DMS79 treated with DMSO at 0.1 percent for 48 hours (cell line): ENCODE data around the gene PYROXD2.
A peak's percentile ranks its signal among the peaks of the same experiment; 100 is the strongest.
"Not testable (repeated sequence)": the region's sequence is repeated elsewhere in the genome, so short reads cannot be mapped to it uniquely, and the experiment has no call there.

Experiments
- DNase-seq: peaks from one replicate; lab custom pipeline; 2025; lab: John Stamatoyannopoulos, UW

PYROXD2 gene

DNA sequence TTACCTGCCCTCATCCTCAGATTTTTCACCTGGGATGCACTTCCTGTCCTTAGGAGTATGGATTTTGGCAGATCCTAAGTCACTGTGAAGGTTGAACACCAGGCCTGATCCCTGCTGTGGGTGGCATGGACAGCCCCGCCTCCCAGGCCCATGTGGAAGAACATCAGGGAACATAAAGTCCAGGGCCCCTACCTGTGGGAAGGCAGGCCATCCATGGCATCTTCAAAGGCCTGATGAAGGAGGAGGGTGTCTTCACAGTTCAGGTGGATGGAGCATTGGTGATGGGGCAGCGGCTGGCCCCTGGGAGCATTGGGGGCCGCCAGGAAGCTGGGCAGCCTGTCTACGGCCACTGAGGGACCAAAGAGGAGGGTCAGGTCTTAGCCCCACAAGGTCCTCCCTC is 24.6 kb downstream of the PYROXD2 start:
- DNase-seq, result no peak

DNA sequence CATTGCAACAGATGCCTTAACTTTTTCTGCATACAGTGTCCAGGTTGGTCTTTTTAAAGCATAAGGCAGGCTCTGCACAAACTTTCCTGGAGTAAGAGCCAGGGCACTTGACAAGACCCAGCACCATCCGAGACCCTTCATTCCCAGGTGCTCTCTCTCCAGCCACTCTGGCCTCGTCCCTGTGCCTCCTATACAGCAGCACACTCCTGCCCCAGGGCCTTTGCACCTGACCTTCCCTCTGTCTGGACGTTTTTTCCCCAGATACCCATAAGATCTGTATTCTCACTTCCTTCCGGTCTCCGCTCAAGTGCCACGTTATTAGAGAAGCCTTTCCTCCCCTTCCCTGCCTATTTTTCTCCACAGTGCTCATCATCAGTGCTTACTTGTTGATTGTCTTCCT is 25.6 kb downstream of the PYROXD2 start:
- DNase-seq, result no peak

DNA sequence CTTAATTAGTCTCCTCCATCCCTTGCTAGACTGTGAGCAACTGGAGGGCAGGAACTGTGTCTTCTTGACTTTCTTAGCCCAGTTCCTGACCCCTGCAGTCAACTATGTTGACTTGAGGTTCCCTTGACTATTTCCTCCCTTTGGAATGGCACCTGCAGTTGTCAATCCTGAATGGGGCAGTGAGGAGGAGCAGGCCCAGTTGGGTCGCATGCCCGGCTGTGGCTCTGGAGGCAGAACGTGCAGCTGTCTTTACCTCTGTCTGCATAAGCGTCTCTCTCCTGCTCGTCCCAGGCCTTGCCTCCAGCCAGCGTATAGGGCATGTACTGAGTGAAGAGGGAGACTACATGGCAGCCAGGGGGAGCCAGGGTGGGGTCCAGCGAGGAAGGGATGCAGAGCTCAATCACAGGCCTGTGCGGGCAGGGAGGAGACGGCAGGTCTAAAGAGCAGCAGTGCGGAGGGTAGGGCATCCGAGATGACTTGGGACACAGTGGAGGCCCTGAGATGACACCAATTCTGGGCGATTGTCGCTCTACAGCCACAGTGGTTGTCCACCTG is 26.8 kb downstream of the PYROXD2 start:
- DNase-seq, result no peak

DNA sequence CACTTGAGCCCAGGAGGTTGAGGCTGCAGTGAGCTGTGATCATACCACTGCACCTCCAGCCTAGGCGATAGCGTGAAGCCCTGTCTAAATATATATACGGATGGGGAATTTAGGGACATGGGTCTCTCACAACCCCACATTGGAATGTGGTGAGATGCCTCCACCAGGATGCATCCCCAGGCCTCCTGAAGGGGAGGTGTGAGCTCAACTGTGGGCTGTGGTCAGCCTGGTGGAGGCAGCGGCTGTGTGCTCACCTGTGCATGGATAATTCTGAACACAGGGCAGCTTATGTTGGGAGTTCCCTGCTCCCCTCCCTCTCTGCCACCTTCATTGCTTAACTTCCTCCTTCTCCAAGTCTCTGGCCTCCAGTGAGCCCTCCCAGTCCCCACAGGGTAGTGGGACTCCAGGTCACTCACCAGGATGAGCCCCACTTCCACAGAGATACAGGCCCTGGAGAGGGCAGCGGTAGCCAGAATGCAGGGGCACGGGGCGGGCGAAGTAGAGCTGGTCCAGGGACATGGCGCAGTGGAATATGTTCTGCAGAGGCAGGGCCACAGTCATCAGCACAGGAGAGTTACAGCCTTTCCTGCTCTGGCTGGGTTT is 30.4 kb downstream of the PYROXD2 start:
- DNase-seq, result no peak

DNA sequence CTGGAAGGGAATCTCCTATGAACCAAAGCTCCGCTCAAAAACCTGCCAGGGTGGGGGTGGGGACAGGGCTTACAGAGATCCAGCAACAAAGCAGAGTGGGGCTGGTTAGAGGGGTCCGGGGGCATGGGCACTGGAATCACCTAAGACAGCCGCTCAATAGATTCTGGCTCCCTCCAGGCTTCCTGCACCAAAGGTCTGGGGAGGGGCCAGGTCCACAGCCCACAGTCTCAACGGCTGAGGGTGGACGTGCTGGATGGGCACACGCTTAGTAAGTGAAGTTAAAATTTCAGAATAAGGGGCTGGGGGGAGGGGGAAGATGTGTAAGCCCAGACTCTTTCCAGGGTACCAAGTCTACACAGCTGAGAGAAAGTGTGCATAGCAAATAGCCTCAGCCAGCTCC is 31.1 kb downstream of the PYROXD2 start:
- no peak for DNase-seq

DNA sequence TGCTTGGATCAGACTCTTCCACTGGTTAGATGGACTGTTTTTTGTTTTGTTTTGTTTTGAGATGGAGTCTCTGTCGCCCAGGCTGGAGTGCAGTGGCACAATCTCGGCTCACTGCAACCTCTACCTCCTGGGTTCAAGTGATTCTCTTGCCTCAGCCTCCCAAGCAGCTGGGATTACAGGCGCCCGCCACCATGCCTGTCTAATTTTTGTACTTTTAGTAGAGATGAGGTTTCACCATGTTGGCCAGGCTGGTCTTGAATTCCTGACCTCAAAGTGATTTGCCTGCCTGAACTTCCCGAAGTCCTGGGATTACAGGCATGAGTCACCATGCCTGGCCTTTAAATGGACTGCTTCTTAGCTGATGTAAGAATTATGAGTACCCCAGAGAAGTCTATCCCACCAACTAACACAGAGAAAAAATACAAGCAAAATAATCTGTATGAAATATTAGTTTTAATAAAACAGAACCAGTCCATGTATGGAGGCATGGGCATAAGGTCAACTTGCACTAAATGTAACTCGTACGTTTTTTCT is 31.8 kb downstream of the PYROXD2 start:
- not testable (repeated sequence) for DNase-seq

DNA sequence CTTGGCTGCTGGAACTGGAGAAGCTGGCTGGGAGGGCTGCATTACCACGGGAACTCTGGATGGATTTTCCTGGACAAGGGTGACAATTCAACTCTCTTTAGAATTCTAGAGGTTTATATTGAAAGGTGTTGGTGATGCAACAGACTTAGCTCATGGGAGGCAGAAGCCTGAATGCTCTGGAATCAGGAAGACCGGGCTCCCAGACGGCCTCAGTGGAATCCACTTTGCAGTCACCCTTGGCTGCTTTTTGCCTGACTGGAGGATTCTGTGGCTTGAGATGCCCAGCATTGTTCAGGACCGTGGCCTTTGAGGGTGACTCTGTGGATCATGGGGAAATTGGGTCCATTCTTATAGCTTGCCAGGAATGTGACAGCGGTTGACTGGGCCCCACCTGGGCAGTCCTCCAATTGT is 32.3 kb downstream of the PYROXD2 start:
- no peak for DNase-seq

DNA sequence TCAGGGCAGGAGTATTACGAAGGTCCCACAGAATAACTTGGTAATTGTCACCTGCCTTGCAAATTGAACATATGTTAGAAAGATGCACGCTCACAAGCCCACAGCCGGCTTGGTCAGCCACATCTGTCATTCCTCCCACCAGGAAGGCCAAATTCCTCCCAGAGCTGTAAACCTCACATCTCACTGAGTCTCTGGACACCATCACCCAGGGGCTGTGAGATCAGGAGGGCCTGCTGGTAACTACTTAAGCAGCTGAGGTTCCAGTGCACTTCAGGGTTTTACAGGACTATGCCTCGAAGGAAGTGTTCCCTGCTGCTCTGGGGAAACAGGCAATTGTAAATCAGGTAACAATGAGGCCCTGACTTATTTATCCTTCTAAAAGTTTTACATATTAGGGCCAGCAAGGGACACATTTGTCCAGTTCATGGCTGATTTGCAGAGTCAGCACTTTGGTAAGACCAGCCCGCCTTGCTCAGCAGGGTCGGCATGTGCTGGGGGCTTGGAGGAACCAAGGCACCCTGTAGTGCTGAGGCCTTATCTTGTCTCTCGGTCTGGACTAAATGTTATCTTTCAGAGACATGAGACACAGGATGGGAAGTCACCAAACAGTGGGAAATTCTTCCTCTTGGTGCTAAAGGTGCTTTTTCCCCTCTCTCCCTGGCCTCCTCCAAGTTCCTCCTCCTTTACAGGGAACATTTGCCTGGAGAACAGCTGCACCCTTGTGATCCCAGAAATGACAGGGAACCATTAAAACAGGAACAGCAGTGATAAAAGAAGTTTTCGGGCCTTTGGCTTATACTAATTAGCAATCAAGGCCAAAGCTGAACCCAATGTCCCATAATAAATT is 34.3 kb downstream of the PYROXD2 start:
- DNase-seq, result no peak

DNA sequence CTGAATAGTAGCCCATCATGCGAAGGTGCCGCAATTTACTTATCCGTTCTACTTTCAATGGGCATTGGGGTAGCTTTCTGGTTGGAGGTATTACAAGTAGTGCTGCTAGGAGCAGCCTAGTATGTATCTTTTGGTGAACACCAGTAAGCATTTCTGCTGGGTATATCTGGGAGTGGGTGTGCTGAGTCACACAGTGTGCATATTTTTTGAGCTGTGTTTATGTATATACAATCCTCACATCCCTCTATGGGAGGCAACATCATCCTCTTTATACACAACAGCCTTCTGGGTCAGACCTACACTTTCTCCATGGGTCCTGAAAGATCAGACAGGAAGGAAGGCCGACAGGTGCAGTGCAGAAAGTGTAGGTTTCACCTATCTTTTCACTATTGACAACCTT is 36.3 kb downstream of the PYROXD2 start:
- no peak for DNase-seq

DNA sequence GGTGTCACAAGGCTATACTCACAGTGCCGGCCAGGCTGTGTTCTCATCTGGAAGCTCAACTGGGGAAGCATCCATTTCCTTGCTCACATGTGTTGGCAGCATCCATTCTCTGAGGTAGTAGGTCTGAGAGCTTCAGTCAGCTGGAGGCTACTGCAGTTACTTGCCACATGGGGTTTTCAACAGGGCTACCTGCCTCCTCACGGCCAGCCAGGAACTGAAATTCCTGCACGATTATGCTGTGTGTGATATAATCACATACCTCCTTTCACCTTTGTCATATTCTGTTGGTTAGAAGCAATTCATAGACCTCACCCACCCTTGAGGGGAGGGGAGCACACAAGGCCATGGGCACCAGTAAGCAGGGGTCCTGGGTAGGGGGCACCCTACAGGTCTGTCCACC is 37.4 kb downstream of the PYROXD2 start:
- DNase-seq, result no peak

DNA sequence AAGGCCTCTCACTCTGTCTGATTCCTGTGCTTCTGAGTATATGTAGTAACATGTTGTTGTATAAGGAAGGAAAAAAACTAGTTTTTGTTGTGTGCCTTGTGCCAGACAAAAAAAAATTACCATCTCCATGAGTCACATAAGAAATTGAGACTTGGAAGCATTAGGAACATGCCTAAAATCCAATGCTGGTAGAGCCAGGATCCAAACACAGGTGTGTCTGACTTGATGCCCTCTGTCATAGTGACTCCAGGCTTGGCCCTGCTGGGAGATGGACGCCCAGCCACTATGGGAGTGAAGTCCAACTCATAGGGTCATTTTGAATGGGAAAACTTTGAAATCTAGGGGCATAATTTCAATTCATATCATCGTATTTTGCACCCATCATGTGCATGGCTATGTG is 38.0 kb downstream of the PYROXD2 start:
- DNase-seq, result no peak

DNA sequence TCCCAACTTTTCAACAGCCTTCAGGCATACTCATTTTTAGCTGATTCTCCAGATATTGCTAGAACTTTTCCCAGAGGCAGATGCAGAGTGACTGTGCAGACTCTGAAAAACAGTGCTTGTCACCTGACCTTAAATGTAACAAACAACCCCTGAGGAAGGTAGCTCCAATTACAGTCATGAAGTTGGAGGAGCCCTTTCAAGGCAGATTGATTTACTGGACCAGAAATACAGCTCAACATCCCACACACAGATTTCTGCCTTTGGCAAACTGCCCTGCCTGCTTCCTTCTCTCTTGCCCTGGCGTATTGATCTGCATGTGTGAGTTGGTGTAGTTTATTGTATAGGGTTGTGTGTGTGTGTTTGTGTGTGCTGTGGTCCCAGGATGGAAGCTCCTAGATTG is 38.5 kb downstream of the PYROXD2 start:
- DNase-seq, result peak; percentile 13

DNA sequence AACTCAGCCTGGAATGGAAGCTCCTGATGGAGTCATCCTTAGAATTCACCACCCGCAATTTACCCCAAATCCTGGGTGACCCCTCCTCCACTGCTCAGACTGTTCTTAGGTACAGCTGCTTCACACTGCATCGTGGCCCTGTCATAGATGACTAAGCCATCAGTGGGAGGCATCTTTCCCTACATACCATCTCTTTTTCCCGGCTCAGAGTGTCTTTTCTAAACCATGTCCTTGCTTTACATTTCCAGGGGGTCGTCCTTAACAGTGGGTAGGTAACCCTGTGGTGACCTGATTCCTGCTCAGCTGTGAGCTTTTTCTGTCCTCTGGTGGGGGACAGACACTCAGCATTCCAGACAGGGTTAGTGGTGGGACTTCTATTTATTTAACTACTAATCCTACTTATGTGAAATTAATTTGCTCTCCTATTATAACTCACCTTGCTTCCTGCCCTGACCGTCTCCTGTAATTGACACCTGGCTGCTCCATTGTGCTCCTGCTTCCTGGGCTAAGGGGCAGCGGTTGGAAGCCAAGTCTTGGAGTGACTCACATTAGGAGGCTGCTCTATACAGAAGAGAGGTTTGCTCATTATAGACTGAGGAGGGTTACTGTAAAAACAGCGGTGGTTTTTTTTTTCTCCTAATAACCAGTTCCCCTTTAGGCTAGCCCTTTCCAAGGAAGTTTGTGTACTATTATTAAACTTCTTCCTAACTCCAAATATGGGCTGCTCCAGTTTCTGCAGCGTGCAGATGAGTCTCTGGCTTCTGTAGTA is 40.6 kb downstream of the PYROXD2 start:
- DNase-seq, result no peak

DNA sequence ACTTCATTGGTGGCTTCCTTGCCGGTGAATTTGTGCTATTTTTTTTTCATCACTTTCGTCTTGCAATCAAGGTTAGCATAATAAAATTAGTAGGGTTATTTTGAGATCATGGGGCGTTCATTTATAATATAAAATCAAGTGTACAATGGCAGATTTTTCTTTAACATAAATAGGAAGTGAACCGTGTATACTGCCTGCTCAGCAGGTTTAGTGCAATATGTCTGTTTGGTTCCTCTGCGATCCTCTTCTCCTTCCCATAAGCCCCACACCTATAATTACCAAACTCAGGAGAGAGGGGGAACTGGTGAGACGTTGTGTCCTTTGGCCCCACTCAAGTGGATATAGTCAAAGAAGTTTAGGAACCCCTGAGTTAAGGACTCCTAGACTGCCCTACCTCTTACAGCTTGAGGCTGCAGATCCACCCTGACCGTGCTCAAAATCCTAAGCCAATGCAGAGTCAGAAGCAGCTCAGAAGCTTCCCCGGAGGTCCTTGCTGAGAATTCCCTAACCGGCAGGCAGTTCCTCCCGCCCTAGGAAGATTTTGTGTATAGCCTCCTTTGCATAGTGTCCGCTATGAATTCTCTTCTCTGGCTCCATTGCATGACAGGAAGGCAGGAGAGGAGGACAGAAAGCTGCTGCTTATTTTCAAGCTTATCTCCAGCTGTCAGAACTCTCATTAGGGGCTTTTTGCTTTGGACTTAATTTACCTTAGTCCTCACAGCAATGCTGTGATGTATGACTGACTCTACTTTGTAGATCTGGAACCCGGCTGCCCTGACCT is 41.5 kb downstream of the PYROXD2 start:
- DNase-seq, result no peak

DNA sequence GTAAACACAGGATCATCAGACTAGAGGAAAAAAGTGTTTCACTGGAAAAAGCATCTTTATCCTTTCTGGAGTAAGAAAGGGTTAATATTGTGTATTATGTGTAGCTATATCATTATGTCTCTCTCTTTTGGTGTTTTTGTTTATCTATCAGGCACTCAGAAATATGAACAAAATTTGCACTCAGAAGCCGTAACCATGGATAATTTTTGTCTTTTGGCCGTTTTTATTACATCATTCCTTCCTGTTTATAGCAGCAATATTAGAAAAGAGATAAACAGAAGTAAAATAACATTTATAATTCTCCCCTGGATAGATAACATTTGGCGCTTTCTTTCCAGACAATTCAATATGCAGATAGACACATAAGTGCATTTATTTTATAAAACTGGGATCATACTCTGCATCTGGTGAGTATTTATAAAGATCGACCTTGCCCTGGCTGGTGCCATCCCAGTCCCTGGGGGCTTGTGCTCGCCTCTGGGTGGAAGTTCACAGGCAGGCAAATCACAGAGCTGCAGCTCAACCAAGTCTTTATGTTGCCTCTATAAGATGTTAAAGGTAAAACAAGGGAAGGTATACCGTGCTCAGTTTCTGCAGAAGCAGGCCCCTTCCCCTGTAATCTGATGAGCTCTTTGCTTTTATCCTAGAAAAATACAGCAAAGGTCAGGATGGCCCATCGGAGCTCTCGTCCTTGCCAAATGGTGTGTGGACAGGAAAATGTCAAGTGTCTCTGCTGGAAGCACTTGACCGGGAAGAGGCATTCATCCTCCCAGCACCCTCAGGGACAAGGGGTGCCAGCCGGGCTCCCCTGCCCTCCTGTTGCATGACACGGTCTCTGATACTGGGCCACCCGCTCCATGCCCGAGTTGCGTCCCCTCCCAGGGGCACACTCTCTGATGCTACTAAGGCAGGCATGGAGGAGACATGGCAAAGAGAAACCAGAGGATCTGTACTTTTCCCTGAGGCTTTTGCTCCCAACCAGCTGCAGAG is 43.9 kb downstream of the PYROXD2 start:
- DNase-seq, result no peak

DNA sequence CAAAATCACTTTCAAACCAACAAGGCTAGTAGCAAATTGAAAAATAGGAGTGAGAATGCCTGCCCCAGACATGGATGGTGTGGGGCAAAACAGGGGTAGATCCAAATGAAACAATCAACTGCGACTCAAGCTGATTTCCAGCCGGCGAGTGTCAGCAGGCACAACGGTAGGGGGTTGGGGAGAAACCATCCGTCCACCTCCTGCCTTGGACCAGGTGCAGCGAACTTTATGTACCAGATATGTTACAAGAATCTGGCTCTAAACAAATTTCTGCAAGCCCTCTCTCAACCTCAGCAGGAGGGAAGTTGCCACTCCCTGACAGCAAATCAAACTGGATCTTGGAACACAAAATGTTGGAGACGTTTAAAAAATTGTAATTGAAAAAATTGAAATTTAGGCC is 45.2 kb downstream of the PYROXD2 start:
- DNase-seq, result no peak

DNA sequence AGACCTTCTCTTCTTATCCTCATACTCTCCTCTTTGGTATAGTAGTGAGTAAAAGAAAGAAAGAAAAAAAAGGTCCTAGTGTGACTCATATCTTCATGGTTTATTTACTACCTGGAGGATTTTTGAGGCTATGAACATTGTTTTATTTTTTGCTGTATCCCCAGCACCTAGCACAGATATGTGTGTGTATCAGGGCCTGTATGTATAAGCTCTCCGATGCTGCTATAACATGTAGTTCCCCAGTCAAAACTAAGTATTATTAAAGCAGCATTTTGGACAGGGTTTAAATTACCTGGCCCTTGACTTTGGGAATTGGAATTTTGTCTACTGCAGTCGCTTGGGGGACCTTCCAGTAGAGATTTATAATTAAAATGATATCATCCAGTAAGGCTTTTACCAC is 46.3 kb downstream of the PYROXD2 start:
- DNase-seq, result no peak

DNA sequence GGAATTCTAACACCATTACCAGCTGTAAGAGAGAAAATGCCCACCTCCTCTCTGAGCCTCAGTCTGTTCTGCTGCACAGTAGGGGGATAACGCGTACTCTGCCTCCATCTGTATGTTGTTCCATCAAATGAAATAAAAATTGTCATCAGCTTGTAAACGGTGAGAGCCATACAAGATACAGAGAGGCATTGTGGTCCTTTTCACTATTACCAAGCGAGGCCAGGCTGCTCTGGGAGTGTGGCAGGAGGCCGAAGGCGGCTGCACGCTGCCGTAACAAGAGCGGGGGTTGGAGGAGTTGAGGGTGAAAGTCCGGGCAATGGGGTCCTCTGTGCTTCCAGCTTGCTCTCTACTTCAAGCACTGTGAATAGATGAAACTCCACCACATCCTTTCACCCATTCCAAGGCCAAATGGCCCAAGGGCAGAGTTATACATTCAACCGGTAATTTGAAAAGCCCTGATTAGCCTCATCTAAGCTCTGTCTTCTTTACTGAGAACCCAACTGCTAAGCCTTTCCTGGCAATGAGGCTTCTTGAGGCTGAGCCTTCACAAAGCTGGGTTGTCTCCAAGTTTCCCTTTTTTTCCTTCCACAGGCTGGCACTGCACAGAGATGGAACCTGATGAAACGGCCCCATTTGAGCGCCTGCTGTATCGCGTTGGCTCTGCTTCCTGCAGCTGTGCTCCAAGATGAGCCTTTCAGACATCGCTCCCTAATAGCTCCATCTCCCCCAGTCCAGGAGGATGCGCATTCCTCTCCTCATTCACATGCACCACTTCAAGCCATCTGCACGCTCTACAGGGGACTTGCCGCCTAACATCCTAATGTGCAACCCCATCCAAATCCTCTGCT is 47.2 kb downstream of the PYROXD2 start:
- no peak for DNase-seq

DNA sequence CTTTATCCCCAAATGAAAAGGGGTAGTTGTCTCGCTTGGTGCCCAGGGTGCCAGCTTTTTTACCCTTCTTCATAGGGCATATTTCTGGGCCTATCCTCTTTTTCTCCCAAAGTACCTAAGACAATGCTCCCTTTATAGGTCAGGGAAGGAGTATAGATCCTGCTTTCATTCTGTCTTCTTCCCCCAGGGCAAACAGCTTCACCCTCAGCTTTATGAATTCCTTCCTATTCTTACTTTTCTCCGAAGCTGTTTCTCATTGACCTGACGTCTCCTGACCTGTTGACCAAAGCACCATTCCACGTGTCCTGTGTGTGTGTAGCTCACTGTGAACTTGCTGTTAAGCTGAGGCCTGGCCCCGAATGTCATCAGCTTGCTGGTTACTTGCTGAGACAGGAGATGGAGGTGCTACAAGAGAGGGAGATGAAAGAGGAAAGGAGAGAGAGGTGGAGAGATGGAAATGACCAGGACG is 48.9 kb downstream of the PYROXD2 start:
- no peak for DNase-seq
